ENCODE measurements around the gene CCBE1. TPM values are rescaled to one million over a fixed set of nuclear protein-coding genes. Genes with fewer than 3 reads are reported as not detected.
A peak's percentile ranks its signal among the peaks of the same experiment; 100 is the strongest.
"Not testable (repeated sequence)": the region's sequence is repeated elsewhere in the genome, so short reads cannot be mapped to it uniquely, and the experiment has no call there.

CCBE1 gene
- total RNA-seq, 1 donor from 2014 or later: 0.05 TPM

DNA sequence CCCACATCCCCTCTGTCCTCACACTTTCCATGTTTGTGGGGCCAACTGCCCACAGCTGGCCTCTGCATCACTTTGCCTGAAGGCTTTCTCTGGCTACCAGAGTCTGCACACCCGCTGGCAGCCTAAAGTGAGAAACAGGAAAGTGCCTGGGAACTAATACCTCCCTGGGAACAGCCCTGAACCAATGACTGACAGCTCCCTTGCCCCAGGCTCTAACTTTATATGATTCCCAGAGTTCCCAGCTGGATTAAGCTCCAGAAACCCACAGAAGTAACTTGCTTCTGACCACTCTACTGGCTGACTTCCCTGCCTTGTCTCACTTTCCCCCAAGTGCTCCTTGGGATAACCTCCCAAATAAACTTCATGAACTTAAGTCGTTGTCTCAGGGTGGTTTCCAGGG, 178.5 kb downstream of the CCBE1 start:
- DNase-seq (ENCODE audit: low spot score): no peak
- intact Hi-C loops (cut with DNase I): no loop called here

GRCh38 chr18:59517446-59518165, 179.6 kb downstream of the CCBE1 start:
- no peak for DNase-seq (ENCODE audit: low spot score)
- intact Hi-C loops (cut with DNase I): loop anchor here (2.0 kb wide), 2 partner anchors 33 to 47 kb away; no protein-coding TSS in a partner anchor

GRCh38 chr18:59516356-59517155, 180.7 kb downstream of the CCBE1 start:
- intact Hi-C loops (cut with DNase I): loop anchor here (2.0 kb wide), 2 partner anchors 34 to 46 kb away; no protein-coding TSS in a partner anchor

DNA sequence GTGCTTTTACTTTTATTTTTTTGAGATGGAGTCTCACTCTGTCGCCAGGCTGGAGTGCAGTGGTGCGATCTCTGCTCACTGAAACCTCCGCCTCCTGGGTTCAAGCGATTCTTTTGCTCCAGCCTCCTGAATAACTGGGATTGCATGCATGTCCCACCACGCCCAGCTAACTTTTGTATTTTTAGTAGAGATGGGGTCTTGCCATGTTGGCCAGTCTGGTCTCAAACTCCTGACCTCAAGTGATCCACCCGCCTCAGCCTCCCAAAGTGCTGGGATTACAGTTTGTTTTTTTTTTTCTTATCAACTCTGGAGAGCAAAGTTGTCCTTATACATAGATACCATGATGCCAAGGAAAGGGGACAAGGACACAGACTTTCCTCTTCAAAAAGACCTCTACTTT, 181.3 kb downstream of the CCBE1 start:
- intact Hi-C loops (cut with DNase I): loop anchor here (2.0 kb wide), 2 partner anchors 35 to 45 kb away; no protein-coding TSS in a partner anchor
- DNase-seq (ENCODE audit: low spot score): not testable (repeated sequence)

More at GRCh38 chr18:59516356-59517155, 180.7 kb downstream of the CCBE1 start:
- no peak for DNase-seq (ENCODE audit: low spot score)

GRCh38 chr18:59515147-59515546, 182.1 kb downstream of the CCBE1 start:
- intact Hi-C loops (cut with DNase I): no loop called here
- DNase-seq (ENCODE audit: low spot score): no peak

- intact Hi-C loops (cut with DNase I): no loop called here
- DNase-seq (ENCODE audit: low spot score): peak; percentile 84
Observed at GRCh38 chr18:59514203-59514602, 183.0 kb downstream of the CCBE1 start.

DNA sequence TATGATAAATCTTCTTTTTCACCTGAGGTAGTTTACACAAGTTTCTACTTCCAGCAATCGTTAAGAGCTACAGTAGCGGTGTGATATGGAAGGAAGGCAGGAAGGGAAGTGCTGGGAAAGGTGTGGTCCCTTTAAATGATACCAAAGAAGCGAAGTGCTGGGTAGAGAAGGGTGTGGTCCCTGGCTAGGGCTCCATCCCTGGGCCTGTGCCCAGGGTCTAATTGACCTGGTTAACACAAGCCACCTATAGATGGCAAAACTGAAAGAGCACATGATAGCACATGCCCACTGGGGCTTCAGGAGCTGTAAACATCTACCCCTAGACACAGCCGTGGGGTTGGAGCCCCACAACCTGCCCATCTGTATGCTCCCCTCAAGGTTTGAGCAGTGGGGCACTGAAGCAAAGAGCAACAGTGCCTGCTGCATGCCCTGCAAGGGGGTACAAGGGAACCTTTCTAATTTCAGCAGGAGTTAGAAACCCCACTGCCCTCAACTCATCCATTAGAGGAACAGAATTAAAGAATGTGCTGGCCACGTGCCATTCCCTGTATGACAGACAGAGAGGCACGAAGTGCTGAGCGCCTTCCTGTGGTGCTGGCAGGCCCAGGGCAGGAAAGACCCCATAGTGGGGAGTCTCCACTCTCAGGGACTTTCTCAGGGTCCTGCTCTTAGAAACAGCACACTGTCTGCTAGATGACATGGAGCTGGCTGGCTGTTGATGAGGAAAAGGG, 185.0 kb downstream of the CCBE1 start:
- DNase-seq (ENCODE audit: low spot score): no peak
- intact Hi-C loops (cut with DNase I): no loop called here

- DNase-seq (ENCODE audit: low spot score): no peak
- intact Hi-C loops (cut with DNase I): no loop called here
Observed at GRCh38 chr18:59509481-59510442, 187.5 kb downstream of the CCBE1 start.

DNA sequence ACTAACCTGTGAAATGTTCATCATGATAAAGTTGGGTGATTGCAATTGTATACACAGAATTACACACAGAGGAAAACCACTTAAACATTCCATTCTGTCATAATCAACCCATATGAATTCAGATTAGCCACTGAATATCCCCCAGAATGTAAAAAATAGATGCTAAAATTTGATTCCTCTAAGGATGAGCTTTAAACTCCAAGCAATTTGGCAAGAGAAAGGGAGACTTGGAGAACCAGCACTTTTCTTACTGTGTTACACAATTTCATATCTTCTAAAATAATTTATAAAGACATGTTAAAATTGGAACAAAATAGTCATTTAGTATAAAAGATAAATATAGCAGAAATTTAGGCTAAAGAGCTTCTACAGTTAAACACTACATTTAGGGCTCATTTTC, 191.9 kb downstream of the CCBE1 start:
- no peak for DNase-seq (ENCODE audit: low spot score)
- intact Hi-C loops (cut with DNase I): no loop called here

- intact Hi-C loops (cut with DNase I): no loop called here
- DNase-seq (ENCODE audit: low spot score): no peak
Observed at GRCh38 chr18:59502274-59503175, 194.7 kb downstream of the CCBE1 start.

DNA sequence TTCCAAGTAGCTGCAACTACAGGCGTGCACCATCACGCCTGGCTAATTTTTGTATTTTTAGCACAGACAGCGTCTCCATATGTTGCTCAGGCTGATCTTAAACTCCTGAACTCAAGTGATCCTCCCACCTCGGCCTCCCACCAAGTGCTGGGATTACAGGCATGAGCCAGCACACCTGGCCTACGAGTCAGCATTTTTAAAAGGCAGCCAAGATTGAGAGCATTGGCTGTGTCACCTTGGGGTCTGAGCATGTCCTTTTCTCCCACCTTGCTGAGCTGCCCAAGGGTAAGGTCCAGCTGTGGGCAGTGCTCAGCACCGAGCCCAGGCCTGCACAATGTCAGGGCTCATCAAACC, 195.3 kb downstream of the CCBE1 start:
- DNase-seq (ENCODE audit: low spot score): no peak
- intact Hi-C loops (cut with DNase I): no loop called here

GRCh38 chr18:59500765-59501164, 196.5 kb downstream of the CCBE1 start:
- DNase-seq (ENCODE audit: low spot score): no peak

GRCh38 chr18:59498506-59499086, 198.6 kb downstream of the CCBE1 start:
- intact Hi-C loops (cut with DNase I): no loop called here
- no peak for DNase-seq (ENCODE audit: low spot score)

More at GRCh38 chr18:59500765-59501164, 196.5 kb downstream of the CCBE1 start:
- intact Hi-C loops (cut with DNase I): no loop called here

- intact Hi-C loops (cut with DNase I): no loop called here
Observed at GRCh38 chr18:59492756-59493421, 204.3 kb downstream of the CCBE1 start.

DNA sequence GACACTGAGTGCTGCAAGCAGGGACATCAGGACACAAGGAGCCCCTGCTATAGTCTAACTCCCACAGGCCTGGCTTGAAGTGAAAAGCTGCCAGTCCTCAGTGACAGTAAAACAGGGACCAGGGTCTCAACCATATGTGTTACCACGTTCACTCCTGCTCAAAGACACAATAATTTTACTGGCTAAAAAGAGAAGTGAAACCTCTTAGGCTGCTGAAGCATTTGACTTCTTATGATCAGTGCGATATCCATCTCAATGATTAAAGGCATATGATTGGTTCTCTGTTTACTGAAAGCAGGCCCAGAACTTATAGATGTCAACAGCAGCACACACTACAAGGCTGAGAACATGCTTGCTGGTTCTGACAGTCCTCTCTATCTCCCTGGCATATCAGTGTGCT, 208.3 kb downstream of the CCBE1 start:
- DNase-seq (ENCODE audit: low spot score): no peak
- intact Hi-C loops (cut with DNase I): no loop called here

More at GRCh38 chr18:59492756-59493421, 204.3 kb downstream of the CCBE1 start:
- no peak for DNase-seq (ENCODE audit: low spot score)

DNA sequence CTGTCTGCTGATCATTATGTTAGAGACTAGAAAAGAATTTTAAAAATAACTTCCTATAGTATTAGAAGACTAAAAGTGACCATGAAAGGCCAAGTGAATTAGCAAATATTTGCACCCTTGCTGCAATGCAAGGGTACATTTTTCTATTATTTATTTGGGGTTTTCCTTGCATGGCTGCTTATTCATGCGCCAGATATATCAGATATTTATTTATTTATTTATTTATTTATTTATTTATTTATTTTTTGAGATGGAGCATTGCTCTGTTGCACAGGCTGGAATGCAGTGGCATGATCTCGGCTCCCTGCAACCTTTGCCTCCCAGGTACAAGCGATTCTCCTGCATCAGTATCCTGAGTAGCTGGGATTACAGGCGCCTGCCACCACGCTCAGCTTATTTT, 211.8 kb downstream of the CCBE1 start:
- no peak for DNase-seq (ENCODE audit: low spot score)
- intact Hi-C loops (cut with DNase I): no loop called here
